ENCODE results near the gene ADISSP.

The ADISSP gene

GRCh38 chr20:3781153-3781910 lies 13.8 kb upstream of the ADISSP start, which contains the start of gene SPEF1:
Gene SPEF1 (minus strand): TSS chr20:3781448. CDS start chr20:3781287, 161 bp downstream.
- Histone ChIP-seq H3K36me3 (ENCODE audit: control insufficient read depth, insufficient read depth, low read length) (no peaks in the 10 kb centered on the region), H3K9me3 (ENCODE audit: control insufficient read depth, low read length) (no peaks in the 10 kb centered on the region), H3K27ac (ENCODE audit: insufficient read depth, low read length, poor library complexity, severe bottlenecking) (no peak within 1 kb of the TSS), H3K27me3 (replicated peaks; ENCODE audit: control insufficient read depth, insufficient read depth, low read length, poor library complexity, severe bottlenecking) (no peaks in the 10 kb centered on the region), H3K4me1 (ENCODE audit: control insufficient read depth, insufficient read depth, low read length, poor library complexity, severe bottlenecking) (peaks cover 21% of the 10 kb centered on the region), H3K4me3 (ENCODE audit: insufficient read depth, low read depth, low read length, poor library complexity, severe bottlenecking) (peak within 1 kb of the TSS; percentile 33)
- DNase-seq: peak in 2 of 3 donors; percentile 32 to 44

- Histone ChIP-seq H3K27ac (ENCODE audit: insufficient read depth, low read length, poor library complexity, severe bottlenecking) (no peak overlapping the region), H3K4me3 (ENCODE audit: insufficient read depth, low read depth, low read length, poor library complexity, severe bottlenecking) (no peak overlapping the region), H3K36me3 (ENCODE audit: control insufficient read depth, insufficient read depth, low read length) (no peaks in the 10 kb centered on the region), H3K4me1 (ENCODE audit: control insufficient read depth, insufficient read depth, low read length, poor library complexity, severe bottlenecking) (peaks cover 21% of the 10 kb centered on the region), H3K27me3 (replicated peaks; ENCODE audit: control insufficient read depth, insufficient read depth, low read length, poor library complexity, severe bottlenecking) (no peaks in the 10 kb centered on the region), H3K9me3 (ENCODE audit: control insufficient read depth, low read length) (no peaks in the 10 kb centered on the region)
- no peak for DNase-seq
Measured at GRCh38 chr20:3778976-3779375, 11.4 kb upstream of the ADISSP start.

- peak in 1 of 3 donors; percentile 36 for DNase-seq
- Histone ChIP-seq H3K27me3 (replicated peaks; ENCODE audit: control insufficient read depth, insufficient read depth, low read length, poor library complexity, severe bottlenecking) (no peaks in the 10 kb centered on the region), H3K36me3 (ENCODE audit: control insufficient read depth, insufficient read depth, low read length) (no peaks in the 10 kb centered on the region), H3K4me3 (ENCODE audit: insufficient read depth, low read depth, low read length, poor library complexity, severe bottlenecking) (peak overlapping the region; percentile 56), H3K27ac (ENCODE audit: insufficient read depth, low read length, poor library complexity, severe bottlenecking) (no peak overlapping the region), H3K4me1 (ENCODE audit: control insufficient read depth, insufficient read depth, low read length, poor library complexity, severe bottlenecking) (peaks cover 21% of the 10 kb centered on the region), H3K9me3 (ENCODE audit: control insufficient read depth, low read length) (no peaks in the 10 kb centered on the region)
Measured at GRCh38 chr20:3777716-3778629, 10.4 kb upstream of the ADISSP start.

- H3K27ac ChIP-seq (ENCODE audit: insufficient read depth, low read length, poor library complexity, severe bottlenecking): no peak overlapping the region
Measured at GRCh38 chr20:3777381-3777715, 9.8 kb upstream of the ADISSP start.

GRCh38 chr20:3775457-3776108 lies 8.0 kb upstream of the ADISSP start:
- no peak for DNase-seq
- Histone ChIP-seq H3K36me3 (ENCODE audit: control insufficient read depth, insufficient read depth, low read length) (no peaks in the 10 kb centered on the region), H3K27ac (ENCODE audit: insufficient read depth, low read length, poor library complexity, severe bottlenecking) (no peak overlapping the region), H3K27me3 (replicated peaks; ENCODE audit: control insufficient read depth, insufficient read depth, low read length, poor library complexity, severe bottlenecking) (no peaks in the 10 kb centered on the region), H3K4me1 (ENCODE audit: control insufficient read depth, insufficient read depth, low read length, poor library complexity, severe bottlenecking) (peaks cover 19% of the 10 kb centered on the region), H3K4me3 (ENCODE audit: insufficient read depth, low read depth, low read length, poor library complexity, severe bottlenecking) (no peak overlapping the region), H3K9me3 (ENCODE audit: control insufficient read depth, low read length) (no peaks in the 10 kb centered on the region)

More at GRCh38 chr20:3777381-3777715, 9.8 kb upstream of the ADISSP start:
- Histone ChIP-seq H3K4me1 (ENCODE audit: control insufficient read depth, insufficient read depth, low read length, poor library complexity, severe bottlenecking) (peaks cover 21% of the 10 kb centered on the region), H3K4me3 (ENCODE audit: insufficient read depth, low read depth, low read length, poor library complexity, severe bottlenecking) (peak overlapping the region; percentile 56), H3K9me3 (ENCODE audit: control insufficient read depth, low read length) (no peaks in the 10 kb centered on the region), H3K27me3 (replicated peaks; ENCODE audit: control insufficient read depth, insufficient read depth, low read length, poor library complexity, severe bottlenecking) (no peaks in the 10 kb centered on the region), H3K36me3 (ENCODE audit: control insufficient read depth, insufficient read depth, low read length) (no peaks in the 10 kb centered on the region)
- no peak for DNase-seq

- H3K4me3 ChIP-seq (ENCODE audit: insufficient read depth, low read depth, low read length, poor library complexity, severe bottlenecking): no peak overlapping the region
- H3K36me3 ChIP-seq (ENCODE audit: control insufficient read depth, insufficient read depth, low read length): no peaks in the 10 kb centered on the region
- H3K4me1 ChIP-seq (ENCODE audit: control insufficient read depth, insufficient read depth, low read length, poor library complexity, severe bottlenecking): peaks cover 23% of the 10 kb centered on the region
- H3K27ac ChIP-seq (ENCODE audit: insufficient read depth, low read length, poor library complexity, severe bottlenecking): no peak overlapping the region
- H3K9me3 ChIP-seq (ENCODE audit: control insufficient read depth, low read length): no peaks in the 10 kb centered on the region
- no peaks in the 10 kb centered on the region for H3K27me3 ChIP-seq (replicated peaks; ENCODE audit: control insufficient read depth, insufficient read depth, low read length, poor library complexity, severe bottlenecking)
- DNase-seq: no peak
Measured at GRCh38 chr20:3771552-3772058, 4.1 kb upstream of the ADISSP start.

- peak; percentile 81 to 84 (median 84) for DNase-seq
- Histone ChIP-seq H3K27ac (ENCODE audit: insufficient read depth, low read length, poor library complexity, severe bottlenecking) (peak overlapping the region; percentile 99), H3K4me3 (ENCODE audit: insufficient read depth, low read depth, low read length, poor library complexity, severe bottlenecking) (peak overlapping the region; percentile 75), H3K9me3 (ENCODE audit: control insufficient read depth, low read length) (no peaks in the 10 kb centered on the region), H3K27me3 (replicated peaks; ENCODE audit: control insufficient read depth, insufficient read depth, low read length, poor library complexity, severe bottlenecking) (no peaks in the 10 kb centered on the region), H3K36me3 (ENCODE audit: control insufficient read depth, insufficient read depth, low read length) (no peaks in the 10 kb centered on the region), H3K4me1 (ENCODE audit: control insufficient read depth, insufficient read depth, low read length, poor library complexity, severe bottlenecking) (peaks cover 27% of the 10 kb centered on the region)
Measured at GRCh38 chr20:3768342-3769130, 983 bp upstream of the ADISSP start.

- DNase-seq: peak in 1 of 3 donors; percentile 14
- H3K4me1 ChIP-seq (ENCODE audit: control insufficient read depth, insufficient read depth, low read length, poor library complexity, severe bottlenecking): peaks cover 27% of the 10 kb centered on the region
Measured at GRCh38 chr20:3767110-3767426, 485 bp downstream of the ADISSP start.

GRCh38 chr20:3766422-3767109 lies 987 bp downstream of the ADISSP start:
- DNase-seq: no peak
- Histone ChIP-seq H3K27me3 (replicated peaks; ENCODE audit: control insufficient read depth, insufficient read depth, low read length, poor library complexity, severe bottlenecking) (no peaks in the 10 kb centered on the region), H3K27ac (ENCODE audit: insufficient read depth, low read length, poor library complexity, severe bottlenecking) (peak overlapping the region; percentile 99), H3K9me3 (ENCODE audit: control insufficient read depth, low read length) (no peaks in the 10 kb centered on the region), H3K36me3 (ENCODE audit: control insufficient read depth, insufficient read depth, low read length) (no peaks in the 10 kb centered on the region), H3K4me1 (ENCODE audit: control insufficient read depth, insufficient read depth, low read length, poor library complexity, severe bottlenecking) (peaks cover 27% of the 10 kb centered on the region), H3K4me3 (ENCODE audit: insufficient read depth, low read depth, low read length, poor library complexity, severe bottlenecking) (peak overlapping the region; percentile 75)

More at GRCh38 chr20:3767110-3767426, 485 bp downstream of the ADISSP start:
- Histone ChIP-seq H3K9me3 (ENCODE audit: control insufficient read depth, low read length) (no peaks in the 10 kb centered on the region), H3K27me3 (replicated peaks; ENCODE audit: control insufficient read depth, insufficient read depth, low read length, poor library complexity, severe bottlenecking) (no peaks in the 10 kb centered on the region), H3K4me3 (ENCODE audit: insufficient read depth, low read depth, low read length, poor library complexity, severe bottlenecking) (peak overlapping the region; percentile 75), H3K36me3 (ENCODE audit: control insufficient read depth, insufficient read depth, low read length) (no peaks in the 10 kb centered on the region), H3K27ac (ENCODE audit: insufficient read depth, low read length, poor library complexity, severe bottlenecking) (peak overlapping the region; percentile 99)
